Dedifferentiated amniotic fluid mesenchymal stem cell (primary cell): ENCODE measurements around the gene ITPR2.
"Not testable (repeated sequence)": the region's sequence is repeated elsewhere in the genome, so short reads cannot be mapped to it uniquely, and the experiment has no call there.

Experiments used
- DNase-seq: peaks from one replicate; pipeline ENCODE4 v3.0.0-alpha.2; 2016; ENCODE audit errors: extremely low spot score

ITPR2 gene

DNA sequence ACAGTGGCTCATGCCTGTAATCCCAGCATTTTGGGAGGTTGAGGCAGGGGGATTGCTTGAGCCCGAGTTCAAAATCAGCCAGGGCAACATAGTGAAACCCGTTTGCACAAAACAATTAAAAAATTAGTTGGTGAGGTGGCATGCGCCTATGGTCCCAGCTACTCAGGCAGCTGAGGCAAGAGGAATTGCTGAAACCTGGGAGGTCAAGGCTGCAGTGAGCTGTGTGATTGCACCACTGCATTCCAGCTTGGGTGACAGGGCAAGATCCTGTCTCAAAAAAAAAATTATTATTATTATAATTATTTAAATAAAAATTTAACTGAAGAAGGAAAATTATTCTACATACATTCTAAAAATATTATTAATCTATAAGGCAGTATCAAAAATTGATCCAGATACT is 164.1 kb downstream of the ITPR2 start:
- no peak for DNase-seq

DNA sequence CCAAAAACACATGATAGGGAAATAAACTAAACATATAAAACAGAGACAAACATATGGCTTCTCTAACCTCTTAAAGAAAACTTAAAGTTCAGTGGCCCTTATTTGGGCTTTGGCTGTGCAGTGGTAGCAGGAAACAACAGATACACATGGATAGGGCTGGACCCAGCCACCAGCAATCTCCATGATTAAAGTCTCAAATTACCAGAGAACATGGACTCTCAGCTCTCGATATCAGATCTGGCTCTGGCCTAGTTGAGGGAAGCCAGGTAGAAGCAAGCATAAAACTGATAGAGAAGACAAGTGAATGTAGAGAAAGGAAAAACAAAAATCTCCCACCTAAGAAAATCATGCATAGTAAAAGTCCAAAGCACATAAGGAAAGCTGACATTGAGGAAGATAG is 164.8 kb downstream of the ITPR2 start:
- no peak for DNase-seq

DNA sequence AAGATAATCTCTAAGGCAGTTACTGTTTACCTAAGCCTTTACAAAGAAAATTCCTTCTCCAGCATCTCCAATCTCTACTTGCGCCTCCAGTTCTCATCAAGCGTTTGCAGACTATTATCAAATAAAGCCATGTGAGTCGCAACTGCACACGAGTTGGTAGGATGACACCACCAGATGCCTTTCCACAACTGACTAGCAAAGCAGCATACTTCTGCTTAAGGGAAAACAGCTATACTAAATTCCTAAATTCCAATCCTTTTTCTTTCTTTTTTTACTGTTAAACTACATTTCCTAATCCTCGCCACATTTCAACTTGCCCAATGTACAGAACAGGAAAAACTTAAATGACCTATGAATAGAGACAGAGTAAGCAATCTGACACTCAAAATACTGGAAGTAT is 166.7 kb downstream of the ITPR2 start:
- no peak for DNase-seq

DNA sequence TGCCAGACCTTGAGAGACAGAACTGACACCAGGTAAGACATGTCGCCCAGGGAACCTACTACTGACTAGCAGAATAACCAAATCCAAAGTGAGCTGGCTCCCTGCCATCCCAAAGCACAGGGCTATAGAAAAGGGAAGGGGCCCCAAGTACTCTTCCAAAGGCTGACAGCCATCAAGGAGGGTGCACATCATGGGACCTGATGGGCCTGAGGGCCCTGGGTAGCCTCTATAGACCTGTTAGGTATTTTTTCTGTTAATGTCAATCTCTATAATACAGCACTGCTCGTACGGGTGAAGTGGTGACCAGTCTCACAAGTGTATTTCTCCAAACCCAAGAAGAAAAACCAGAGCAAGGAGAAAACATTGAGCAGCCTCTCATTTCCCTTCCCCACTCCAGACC is 171.6 kb downstream of the ITPR2 start:
- no peak for DNase-seq

DNA sequence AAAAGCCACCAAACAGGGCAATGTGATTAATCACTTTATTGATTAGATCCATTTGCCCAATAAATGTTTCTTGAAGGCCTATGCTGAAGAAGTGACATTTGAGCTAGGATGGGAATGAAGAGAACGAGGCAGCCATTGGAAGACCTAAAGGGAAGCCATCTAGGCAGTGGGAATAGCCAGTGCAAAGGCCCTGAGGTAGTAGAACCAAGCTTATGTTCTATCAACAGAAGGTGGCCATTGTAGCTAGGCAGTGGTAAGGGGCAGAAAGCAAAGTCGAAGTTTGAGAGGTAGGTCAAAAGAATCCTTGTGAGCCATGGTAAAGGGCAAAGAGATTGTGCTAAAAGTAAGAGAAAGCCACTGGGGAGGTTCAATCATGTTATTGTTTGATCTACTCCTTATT is 173.1 kb downstream of the ITPR2 start:
- DNase-seq, result no peak

DNA sequence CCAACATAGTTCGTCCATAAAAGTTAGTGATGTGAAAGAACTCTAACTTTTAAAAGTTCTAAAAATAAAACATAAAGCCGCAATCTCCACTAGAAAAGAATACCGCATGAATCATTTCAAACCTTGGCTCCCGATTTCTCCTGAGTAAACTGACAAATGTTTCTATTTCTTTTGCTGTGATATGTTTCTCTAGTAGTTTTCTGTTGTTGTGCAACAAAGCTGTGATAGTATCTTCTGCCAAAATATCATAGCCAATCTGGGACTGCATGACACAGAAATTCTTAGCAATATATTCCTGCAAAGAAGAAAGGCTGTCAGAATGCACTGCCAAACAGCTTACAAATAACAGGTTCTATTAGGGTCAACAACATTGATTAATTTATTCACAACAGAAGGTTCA is 174.0 kb downstream of the ITPR2 start:
- no peak for DNase-seq

DNA sequence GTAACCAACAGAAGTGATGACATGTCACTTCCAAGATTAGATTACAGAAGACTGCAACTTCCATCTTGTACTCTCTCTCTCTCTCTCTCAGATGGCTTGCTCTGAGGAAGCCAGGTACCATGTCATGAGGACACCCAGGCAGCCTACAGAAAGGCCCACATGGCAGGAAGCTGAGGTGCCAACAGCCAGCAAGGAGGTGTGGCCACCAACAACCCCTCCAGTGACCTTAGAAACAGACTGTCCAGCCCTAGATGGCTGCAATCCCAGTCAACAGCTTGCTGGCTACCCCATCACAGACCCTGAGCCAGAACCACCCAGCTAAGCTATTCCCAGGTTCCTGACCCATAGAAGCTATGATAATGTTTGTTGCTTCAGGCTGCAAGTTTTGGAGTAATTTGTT is 178.4 kb downstream of the ITPR2 start:
- DNase-seq, result no peak

DNA sequence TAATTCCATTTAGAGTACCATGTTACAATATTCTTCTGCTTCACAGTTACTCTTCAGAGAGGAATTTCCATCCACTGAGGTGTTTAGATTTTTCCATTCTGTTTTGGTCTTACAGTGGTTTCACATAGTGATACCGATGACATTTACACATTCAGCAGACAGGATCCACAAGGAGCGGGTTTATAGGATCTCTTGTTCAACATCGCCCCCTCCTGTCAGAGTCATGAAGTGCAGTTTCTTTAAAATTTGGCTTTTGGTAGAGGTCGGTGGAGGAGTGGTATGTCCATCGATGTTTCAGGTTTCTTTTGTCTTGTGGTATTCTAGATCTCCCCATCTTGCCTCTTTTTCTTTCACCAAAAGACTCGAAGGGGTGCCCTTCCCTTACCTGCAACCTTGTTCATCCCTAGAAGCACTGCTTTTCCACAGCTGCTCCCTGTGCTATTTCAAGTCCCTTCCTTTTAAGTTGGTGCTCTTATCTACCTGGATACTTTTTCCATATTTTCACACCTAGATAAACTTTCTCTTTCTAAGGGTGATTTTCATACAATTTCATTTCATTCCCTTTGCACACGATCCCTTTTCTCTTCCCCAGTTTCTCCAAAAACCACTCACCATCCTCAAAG is 181.3 kb downstream of the ITPR2 start:
- DNase-seq, result peak; percentile 73

DNA sequence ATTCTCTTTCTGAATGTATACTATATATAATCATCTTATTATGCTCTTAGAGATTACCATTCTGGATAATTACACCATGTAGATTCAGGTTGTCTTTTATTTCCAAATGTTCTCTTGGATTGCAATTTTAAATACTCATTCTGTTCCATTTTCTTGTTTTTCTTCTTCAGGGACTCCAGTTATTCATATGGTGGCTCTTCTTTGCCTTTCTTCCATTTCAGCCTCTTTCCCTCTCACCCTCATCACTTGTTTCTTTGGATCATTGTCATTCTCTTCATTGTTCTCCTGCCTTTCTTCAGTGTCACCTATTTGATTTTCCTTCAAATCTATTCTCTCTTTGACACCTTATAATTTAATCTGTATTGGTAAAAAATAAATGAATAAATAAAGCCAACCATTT is 182.0 kb downstream of the ITPR2 start:
- no peak for DNase-seq

DNA sequence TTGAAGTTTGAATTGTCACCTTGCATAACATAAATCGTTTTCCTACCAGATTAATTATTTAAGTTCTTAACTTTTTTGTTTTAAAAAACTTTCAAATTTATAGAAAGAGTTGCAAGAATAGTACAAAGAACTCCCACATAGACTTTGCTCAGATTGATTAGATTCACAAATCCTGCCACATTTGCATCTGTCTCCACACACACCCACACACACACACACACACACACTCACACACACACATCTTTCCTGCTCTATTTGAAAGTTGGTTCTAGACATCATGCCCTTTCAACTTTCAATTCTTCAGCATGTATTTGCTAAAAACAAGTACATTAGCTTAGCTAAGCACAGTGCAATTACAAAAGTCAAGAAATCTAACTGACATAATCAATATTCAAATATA is 184.0 kb downstream of the ITPR2 start:
- DNase-seq, result no peak

DNA sequence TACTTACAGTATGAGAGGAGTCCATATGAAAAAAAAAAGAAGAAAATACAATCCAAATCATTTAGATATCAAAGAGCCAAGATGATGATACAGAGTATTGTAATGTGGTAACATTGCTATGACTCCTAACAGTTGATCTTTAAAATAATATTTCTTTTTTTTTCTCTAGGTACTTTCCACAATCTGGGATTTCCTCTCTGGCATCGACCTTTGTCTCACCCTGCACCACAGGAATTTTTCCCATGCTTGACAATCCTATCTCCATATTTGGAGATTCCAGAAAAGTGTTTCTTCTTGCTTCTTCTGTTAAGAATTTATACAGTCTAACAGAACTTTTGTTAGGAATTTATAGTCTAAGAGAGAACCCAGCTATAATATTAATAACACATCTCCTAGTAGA is 184.4 kb downstream of the ITPR2 start:
- peak; percentile 90 for DNase-seq

DNA sequence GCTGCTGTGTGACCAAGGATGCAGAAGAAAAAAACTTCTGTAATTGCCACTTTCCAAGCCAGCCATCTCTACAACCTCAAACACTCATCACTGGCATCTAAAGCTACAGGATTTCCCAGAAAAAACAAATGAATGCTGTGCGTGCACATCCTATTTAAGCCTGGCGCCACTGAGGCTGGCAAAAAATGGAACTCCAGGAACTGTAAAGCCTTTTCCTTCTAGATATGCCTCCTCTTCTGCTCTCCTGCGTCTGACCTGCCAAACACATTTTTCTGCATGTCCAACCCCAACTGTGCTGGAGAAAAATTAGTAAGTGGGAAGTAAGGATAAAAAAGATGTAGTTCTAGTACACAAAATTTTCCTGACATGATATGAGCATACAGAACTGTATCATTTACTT is 184.9 kb downstream of the ITPR2 start:
- no peak for DNase-seq

DNA sequence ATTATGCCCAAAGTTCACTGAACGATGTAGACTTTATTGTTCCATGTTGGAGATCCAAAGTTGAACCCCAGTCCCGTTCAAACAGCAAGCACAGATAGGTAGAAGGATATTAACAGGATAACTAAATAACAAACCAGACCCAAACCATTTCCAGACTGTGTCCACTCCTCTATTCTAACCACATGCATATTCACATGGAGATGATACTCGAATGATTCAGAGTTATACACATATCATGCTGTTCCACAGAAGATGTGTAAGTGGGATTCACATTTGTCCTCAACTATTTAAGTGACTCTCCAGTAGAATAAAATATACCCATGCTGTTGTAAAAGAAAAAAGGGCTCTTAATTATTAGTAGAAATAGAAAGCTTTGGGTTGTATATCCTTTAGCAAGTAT is 185.9 kb downstream of the ITPR2 start:
- no peak for DNase-seq

DNA sequence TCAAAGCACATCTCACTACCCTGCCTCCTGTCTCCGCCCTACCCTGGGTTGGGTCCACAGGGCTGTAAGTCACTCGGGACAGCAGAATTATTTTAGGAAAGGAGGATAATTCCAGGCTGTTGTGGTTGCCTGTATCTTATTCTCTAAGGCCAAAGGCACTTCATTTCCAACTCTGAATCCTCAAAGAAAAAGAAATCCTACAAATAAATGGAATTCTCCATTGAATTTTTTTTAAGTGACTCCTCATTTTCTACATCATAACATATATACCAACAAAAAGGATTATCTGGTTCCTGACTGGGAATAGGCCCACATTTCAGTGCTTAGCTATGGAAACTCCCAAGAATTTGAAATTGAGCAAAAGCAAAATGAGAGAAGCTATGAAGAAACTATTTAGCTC is 186.4 kb downstream of the ITPR2 start:
- no peak for DNase-seq

DNA sequence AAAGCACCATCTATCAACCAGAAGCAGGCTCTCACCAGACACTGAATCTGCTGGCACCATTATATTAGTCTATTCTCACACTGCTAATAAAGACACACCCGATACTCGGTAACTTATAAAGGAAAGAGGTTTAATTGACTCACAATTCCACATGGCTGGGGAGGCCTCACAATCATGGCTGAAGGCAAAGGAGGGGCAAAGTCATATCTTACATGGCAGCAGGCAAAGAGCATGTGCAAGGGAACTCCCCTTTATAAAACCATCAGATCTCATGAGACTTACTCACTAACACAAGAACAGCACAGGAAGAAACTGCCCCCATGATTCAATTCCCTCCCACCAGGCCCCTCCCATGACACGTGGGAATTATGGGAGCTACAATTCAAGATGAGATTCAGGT is 188.6 kb downstream of the ITPR2 start:
- not testable (repeated sequence) for DNase-seq

DNA sequence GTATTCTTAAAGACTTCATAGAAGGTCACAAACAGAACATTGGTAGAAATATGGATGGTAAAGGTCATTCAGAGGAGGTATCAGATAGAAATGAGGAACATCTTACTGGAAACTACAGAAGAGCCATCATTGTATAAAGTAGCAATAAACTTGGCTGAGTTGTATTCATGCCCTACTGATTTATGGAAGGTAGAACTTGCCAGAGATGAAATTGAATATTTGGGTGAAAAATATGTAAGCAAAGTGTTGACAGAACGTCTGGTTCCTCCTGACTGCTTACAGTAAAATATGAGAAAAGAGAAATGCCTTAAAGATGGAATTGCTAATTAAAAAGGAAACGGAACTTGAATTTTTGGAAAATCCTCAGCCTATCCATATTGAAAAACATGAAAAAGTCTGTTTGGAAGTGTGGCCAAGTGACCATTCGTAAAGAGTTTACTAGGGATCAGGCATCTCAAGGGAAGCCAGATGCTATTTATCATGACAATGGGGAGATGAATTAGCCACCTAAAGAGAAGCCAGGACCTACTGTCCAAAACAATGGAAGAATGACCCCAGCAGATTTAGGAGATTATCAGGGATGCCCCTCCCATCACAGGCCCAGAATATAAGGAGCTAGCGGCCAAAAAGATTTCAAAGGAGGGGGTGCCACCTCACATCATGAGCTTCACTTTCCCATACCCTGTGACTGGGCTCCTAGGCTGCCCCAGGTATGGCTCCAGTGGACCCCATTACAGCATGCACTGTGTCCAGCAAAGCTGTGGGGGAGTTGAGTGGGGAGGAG is 189.3 kb downstream of the ITPR2 start:
- no peak for DNase-seq

DNA sequence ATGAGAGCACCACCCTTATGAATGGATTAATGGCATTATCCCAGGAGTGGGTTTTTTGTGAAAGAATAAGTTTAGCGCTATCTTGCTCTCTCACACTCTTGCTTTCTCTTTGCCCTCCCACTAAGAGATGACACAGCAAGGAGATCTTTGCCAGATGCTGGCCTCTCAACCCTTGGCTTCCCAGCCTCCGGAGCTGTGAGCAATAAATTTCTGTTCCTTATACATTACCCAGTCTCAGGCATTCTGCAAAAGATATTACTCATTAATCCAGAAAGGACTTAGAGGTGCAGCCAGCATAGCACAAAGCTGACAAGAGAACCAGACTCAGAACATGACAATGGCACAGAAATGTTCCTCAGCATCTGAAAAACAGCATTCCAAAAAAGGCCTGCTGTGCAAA is 190.6 kb downstream of the ITPR2 start:
- no peak for DNase-seq

DNA sequence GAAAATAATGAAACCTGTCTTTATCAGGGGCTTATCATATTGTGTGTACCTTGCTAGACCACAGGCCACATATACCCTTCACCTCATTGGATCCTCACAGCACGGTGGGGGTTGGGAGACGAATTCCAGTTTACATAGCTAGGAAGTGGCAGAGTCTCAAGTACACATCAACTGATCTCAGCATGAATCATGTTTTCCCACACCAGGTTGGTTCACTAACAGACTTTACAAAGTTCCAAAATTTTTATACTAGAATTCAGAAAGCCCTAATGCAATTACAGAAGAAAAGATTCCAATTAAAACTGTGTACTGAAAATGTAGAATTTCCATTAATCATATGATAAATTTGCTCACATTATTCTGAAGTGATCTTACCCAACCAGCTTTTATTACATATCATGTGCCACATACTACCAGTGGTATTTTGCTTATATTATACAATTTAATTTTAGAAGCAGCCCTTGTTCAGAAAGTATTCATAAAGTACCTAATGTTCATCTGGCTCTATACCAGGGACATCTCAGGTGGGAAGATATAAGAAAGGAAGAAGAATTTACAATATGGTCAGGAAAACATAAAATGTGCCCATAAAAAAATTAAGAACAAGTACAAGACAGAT is 196.2 kb downstream of the ITPR2 start:
- DNase-seq, result no peak

DNA sequence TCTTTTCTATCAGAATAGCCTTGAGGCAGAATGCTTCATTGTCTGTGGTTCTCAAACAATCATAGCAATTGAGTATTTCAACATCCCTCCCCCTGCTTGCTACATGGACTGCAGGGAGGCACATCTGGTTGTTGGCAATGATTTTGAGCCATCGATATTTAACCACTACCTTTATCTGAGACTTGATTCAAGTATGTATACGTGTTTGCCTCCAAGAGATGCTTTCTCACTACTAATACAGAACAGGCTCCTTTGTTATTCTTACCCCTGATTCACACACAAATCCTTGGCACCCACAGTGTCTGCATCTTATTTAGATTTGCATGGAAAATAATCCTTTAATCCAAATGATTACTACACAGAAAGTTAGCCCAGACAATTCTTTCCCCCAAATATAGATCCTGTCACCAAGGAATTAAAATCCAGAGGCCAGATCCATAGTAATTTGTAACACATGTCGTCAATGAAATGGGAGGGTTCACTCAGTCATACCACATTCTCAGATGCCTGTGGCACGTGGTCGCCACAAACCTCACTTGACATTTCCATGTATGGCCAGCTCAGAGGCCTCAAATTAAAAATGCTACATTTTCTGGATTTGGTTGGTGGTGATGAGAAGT is 199.3 kb downstream of the ITPR2 start:
- DNase-seq, result peak; percentile 56

DNA sequence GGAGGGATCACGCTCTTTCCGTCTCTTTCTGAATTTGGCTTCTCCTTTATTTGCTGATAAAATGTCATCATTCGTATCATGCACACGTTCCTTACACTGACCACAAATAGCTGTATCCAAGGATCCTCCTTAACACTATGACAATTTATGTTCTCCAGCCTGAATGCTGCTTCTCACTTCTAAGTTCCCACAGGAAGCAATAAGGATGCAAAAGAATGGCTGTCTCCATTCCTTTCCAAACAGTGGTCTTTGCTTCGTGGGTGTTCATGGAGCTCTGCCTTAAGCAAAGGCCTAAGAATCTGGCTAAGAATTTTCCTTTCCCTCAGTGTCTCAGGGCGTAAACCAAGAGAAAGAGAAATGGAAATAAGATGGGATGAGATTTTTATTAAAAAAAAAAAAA is 200.2 kb downstream of the ITPR2 start:
- DNase-seq, result no peak

DNA sequence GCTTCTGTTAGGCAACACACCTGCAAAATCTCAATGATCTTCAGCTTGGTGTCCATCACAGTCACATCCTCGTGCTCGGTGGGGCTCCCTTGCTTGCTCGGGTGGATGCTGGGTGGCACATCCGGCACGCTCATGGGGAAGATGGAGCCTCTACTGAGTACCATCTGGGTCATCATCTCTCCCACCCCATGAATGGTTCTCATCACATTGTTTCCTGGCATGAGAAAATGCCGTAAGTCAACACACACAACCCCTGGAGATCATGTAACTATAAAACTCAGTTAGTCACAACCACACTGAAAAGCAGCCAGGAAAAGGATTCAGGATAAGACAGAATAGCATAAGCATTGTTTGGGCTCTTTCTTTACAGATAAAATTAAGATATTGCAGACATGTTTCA is 201.1 kb downstream of the ITPR2 start:
- DNase-seq, result no peak

DNA sequence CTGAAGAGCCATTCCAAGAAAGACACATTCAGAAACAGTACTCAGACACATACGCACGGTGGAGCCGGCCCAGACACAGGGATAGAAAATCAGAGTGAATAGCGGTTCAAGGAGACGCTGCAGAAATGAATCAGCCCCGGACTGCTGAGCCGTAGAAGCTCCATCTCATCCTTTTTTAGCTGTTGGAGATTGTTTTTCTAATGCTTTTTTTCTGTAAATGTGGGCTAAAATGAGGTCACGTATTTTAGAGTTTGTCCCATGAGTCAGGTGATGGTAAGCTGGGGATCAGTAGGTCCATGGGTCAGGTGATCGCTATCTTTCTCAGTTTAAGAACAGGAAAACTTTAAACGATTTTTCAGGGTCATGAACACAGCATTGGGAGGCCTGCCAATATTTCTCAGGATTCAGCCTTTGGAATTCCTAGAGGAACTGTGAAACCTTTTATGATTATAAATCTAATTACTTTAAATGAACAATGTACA is 202.4 kb downstream of the ITPR2 start:
- peak; percentile 75 for DNase-seq

DNA sequence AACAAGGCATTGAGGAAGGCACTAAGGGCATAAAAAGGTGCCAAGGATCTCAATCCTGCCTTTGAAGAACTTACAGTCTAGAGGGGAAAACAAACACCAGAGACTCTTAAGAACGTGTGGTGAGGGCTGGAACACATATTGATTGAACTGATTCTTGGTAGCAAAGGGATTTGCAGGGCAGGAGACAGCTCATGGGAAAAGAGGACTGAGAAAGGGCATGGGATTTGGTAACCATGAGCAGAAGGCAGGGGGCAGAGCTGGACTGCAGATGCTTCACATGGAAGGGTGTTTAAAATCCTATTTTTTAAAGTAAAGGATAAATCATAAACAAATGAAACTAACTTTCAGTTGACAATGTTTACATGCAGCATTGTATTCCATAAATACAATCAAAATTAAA is 203.1 kb downstream of the ITPR2 start:
- DNase-seq, result no peak
